KMS-11 (cell line): ENCODE measurements around the gene KDELR3.

Experiments used
- H2AFZ ChIP-seq: fragments of 200-600 bp; sonication (generic); 2 replicates; pipeline ENCODE4 v1.6.1; 2016; ENCODE audit warnings: antibody characterized with exemption, mixed run types, low read depth
- H3K27ac ChIP-seq: fragments of 200-600 bp; sonication (generic); 2 replicates; pipeline ENCODE4 v1.6.1; 2016; ENCODE audit warnings: mild to moderate bottlenecking, mixed run types
- H3K27me3 ChIP-seq: fragments of 200-600 bp; sonication (generic); 2 replicates; pipeline ENCODE4 v1.6.1; 2017; ENCODE audit warnings: mild to moderate bottlenecking, low read depth, mixed run types, moderate library complexity; ENCODE audit not compliant: insufficient read depth
- H3K36me3 ChIP-seq: fragments of 200-600 bp; sonication (generic); 2 replicates; pipeline ENCODE4 v1.6.1; 2017; ENCODE audit warnings: mild to moderate bottlenecking, mixed run types; ENCODE audit not compliant: insufficient read depth
- H3K4me1 ChIP-seq: fragments of 200-600 bp; sonication (generic); 2 replicates; pipeline ENCODE4 v1.6.1; 2016; ENCODE audit warnings: mild to moderate bottlenecking, low read depth, mixed run types; ENCODE audit not compliant: poor library complexity, severe bottlenecking
- H3K4me2 ChIP-seq: fragments of 200-600 bp; sonication (generic); 2 replicates; pipeline ENCODE4 v1.7.0; 2016; ENCODE audit warnings: mild to moderate bottlenecking, mixed run types
- H3K4me3 ChIP-seq: fragments of 200-600 bp; sonication (generic); IDR thresholded peaks from 2 replicates; pipeline ENCODE4 v1.6.1; 2017; ENCODE audit warnings: low read depth, low read length, mixed read lengths; ENCODE audit not compliant: insufficient read depth
- H3K79me2 ChIP-seq: fragments of 200-600 bp; sonication (generic); 2 replicates; pipeline ENCODE4 v1.6.1; 2016; ENCODE audit warnings: low read depth, mixed run types; ENCODE audit not compliant: insufficient read depth
- H3K9ac ChIP-seq: fragments of 200-600 bp; sonication (generic); 2 replicates; pipeline ENCODE4 v1.6.1; 2016; ENCODE audit warnings: mild to moderate bottlenecking, mixed run types
- H4K20me1 ChIP-seq: fragments of 200-600 bp; sonication (generic); 2 replicates; pipeline ENCODE4 v1.6.1; 2016; ENCODE audit warnings: mild to moderate bottlenecking, mixed run types; ENCODE audit not compliant: insufficient read depth
- CTCF ChIP-seq: fragments of 200-600 bp; sonication (generic); conservative IDR thresholded peaks from 2 replicates; pipeline ENCODE4 v1.6.1; 2017; ENCODE audit warnings: low read depth, mild to moderate bottlenecking, antibody characterized with exemption, low read length, moderate library complexity, mixed read lengths

The KDELR3 gene

DNA sequence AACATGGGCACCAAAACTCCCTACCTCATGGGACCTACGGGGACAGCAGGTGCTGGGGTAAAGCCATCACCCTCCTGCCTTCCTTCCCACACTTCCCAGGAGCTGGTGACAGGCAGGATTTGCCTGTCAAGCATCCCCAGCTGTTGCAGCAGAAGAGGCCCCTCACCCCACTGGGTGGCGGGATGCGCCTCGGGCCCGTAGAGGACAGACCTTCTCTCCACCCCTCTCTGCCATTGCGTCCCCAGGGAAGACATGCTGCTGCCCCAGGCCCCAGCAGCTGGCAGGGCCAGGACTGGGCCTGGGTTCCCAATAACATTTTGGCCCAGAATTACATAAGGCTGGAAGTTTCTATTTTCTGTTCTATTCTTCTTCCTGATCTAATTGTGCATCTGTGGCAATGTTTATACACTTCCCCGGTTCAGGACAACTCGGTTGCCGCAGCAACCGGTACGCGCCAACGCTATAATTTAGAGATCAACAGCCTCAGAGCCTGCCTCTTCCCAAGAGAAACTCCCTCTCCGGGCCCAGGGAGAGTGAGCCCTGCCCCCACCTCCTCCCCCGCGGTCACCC lies 38.3 kb upstream of the KDELR3 start:
- Histone ChIP-seq H3K4me2 (no peak overlapping the region), H3K4me1 (no peaks in the 10 kb centered on the region), H2AFZ (no peak overlapping the region), H3K4me3 (no peak overlapping the region), H3K79me2 (no peaks in the 10 kb centered on the region), H3K36me3 (no peaks in the 10 kb centered on the region), H3K9ac (no peak overlapping the region), H3K27ac (no peak overlapping the region), H3K27me3 (no peaks in the 10 kb centered on the region), H4K20me1 (no peaks in the 10 kb centered on the region)
- TF ChIP-seq CTCF = no peak

GRCh38 chr22:38431266-38432010 lies 36.5 kb upstream of the KDELR3 start:
- Histone ChIP-seq H3K9ac (no peak overlapping the region), H3K79me2 (no peaks in the 10 kb centered on the region), H3K27ac (no peak overlapping the region), H2AFZ (no peak overlapping the region), H3K4me3 (no peak overlapping the region), H3K4me1 (no peaks in the 10 kb centered on the region), H3K27me3 (no peaks in the 10 kb centered on the region), H3K4me2 (no peak overlapping the region), H3K36me3 (no peaks in the 10 kb centered on the region), H4K20me1 (no peaks in the 10 kb centered on the region)
- TF ChIP-seq CTCF = no peak

- H3K4me2 ChIP-seq = no peak overlapping the region
- no peak overlapping the region for H3K27ac ChIP-seq
- H3K4me1 ChIP-seq = no peaks in the 10 kb centered on the region
- H3K9ac ChIP-seq = no peak overlapping the region
- H3K79me2 ChIP-seq = no peaks in the 10 kb centered on the region
- H3K27me3 ChIP-seq = no peaks in the 10 kb centered on the region
- H2AFZ ChIP-seq = no peak overlapping the region
- H3K36me3 ChIP-seq = no peaks in the 10 kb centered on the region
- H4K20me1 ChIP-seq = no peaks in the 10 kb centered on the region
- H3K4me3 ChIP-seq = no peak overlapping the region
- TF ChIP-seq CTCF = no peak
These were observed 35.6 kb upstream of the KDELR3 start for GRCh38 chr22:38432264-38432663.

GRCh38 chr22:38433871-38434270 lies 34.0 kb upstream of the KDELR3 start:
- Histone ChIP-seq H3K9ac (no peak overlapping the region), H3K4me2 (no peak overlapping the region), H3K27me3 (no peaks in the 10 kb centered on the region), H3K79me2 (no peaks in the 10 kb centered on the region), H3K27ac (no peak overlapping the region), H3K4me1 (no peaks in the 10 kb centered on the region), H4K20me1 (no peaks in the 10 kb centered on the region), H2AFZ (no peak overlapping the region), H3K4me3 (no peak overlapping the region), H3K36me3 (no peaks in the 10 kb centered on the region)
- no peak for TF ChIP-seq CTCF
